Keratinocyte (primary cell): ENCODE measurements around the gene GRM5.

Experiments used
- CTCF ChIP-seq, 3 experiments: IDR thresholded peaks in 1 of 3; conservative IDR thresholded peaks in 1 of 3; optimal IDR thresholded peaks in 1 of 3; 2 replicates in 2 of 3; 3 replicates in 1 of 3; pipeline versions ENCODE3 to v1.5.1; 2011; ENCODE audit warnings: low read length in 3 of 3, mild to moderate bottlenecking in 3 of 3, moderate library complexity in 2 of 3, control low read depth in 1 of 3, inconsistent platforms in 1 of 3; ENCODE audit not compliant: insufficient read depth in 2 of 3; ENCODE audit errors: extremely low read depth in 1 of 3
- EZH2 ChIP-seq: IDR thresholded peaks from one replicate; pipeline ENCODE4 v1.6.1; 2012; ENCODE audit warnings: inconsistent platforms, mild to moderate bottlenecking, low read length, moderate library complexity

GRCh38 chr11:88861618-88862017 is 204.2 kb downstream of the GRM5 start:
- TF ChIP-seq CTCF (optimal IDR thresholded peaks at IDR 0.05 in 1 of 3, IDR thresholded peaks at IDR 0.05 in 1 of 3, conservative IDR thresholded peaks at IDR 0.05 in 1 of 3; ENCODE audit: extremely low read depth in 1 of 3, insufficient read depth in 2 of 3, low read length in 3 of 3), result no peak
- no peak for TF ChIP-seq EZH2
